Bronchial epithelial cell (primary cell): ENCODE measurements around the gene PEX14. TPM values are rescaled to one million over a fixed set of nuclear protein-coding genes. Genes with fewer than 3 reads are reported as not detected.

Experiments used
- DNase-seq: peaks from one replicate; pipeline ENCODE4 v3.0.0-alpha.2; 2010; ENCODE audit warnings: low read depth
- FAIRE-seq: peaks from 2 replicates; lab custom pipeline; 2011; peaks lifted over from hg19 to GRCh38; lab: Jason Lieb, UNC
- H3K27me3 ChIP-seq: 2 replicates; pipeline ENCODE4 v1.5.1; 2011; ENCODE audit warnings: low read length; ENCODE audit not compliant: control insufficient read depth, insufficient read depth
- H3K36me3 ChIP-seq: 2 replicates; pipeline ENCODE4 v1.5.1; 2011; ENCODE audit warnings: low read length; ENCODE audit not compliant: control insufficient read depth, insufficient read depth
- H3K4me3 ChIP-seq: 2 replicates; pipeline ENCODE4 v1.5.1; 2011; ENCODE audit warnings: mild to moderate bottlenecking, low read depth, low read length, control low read depth
- CTCF ChIP-seq: IDR thresholded peaks from 2 replicates; pipeline ENCODE4 v1.5.1; 2011; ENCODE audit warnings: mild to moderate bottlenecking, moderate library complexity, low read length, control low read depth, inconsistent platforms; ENCODE audit not compliant: insufficient read depth, severe bottlenecking
- total RNA-seq: library from RNA; depleted of rRNA; stranded (reverse); fragments of >200 nt; gene quantifications from 2 replicates; pipeline ENCODE4 v1.2.1, GENCODE V29; 2014

Gene PEX14
- total RNA-seq, 1 donor from 2014 or later: 8.7 TPM

- FAIRE-seq (no peak), DNase-seq (peak; percentile 22)
- peak overlapping the region; percentile 95 for H3K4me3 ChIP-seq
- TF ChIP-seq CTCF: no peak
- H3K27me3 ChIP-seq: no peaks in the 10 kb centered on the region
- H3K36me3 ChIP-seq: no peaks in the 10 kb centered on the region
Measured at GRCh38 chr1:10431070-10431730, 43.5 kb upstream of the PEX14 start.

- Histone ChIP-seq H3K36me3 (no peaks in the 10 kb centered on the region), H3K4me3 (no peak overlapping the region), H3K27me3 (no peaks in the 10 kb centered on the region)
- FAIRE-seq (no peak), DNase-seq (no peak)
- TF ChIP-seq CTCF: no peak
Measured at GRCh38 chr1:10432910-10433700, 41.6 kb upstream of the PEX14 start.

GRCh38 chr1:10433790-10434189 lies 41.0 kb upstream of the PEX14 start:
- FAIRE-seq (no peak), DNase-seq (no peak)
- Histone ChIP-seq H3K4me3 (no peak overlapping the region), H3K36me3 (no peaks in the 10 kb centered on the region), H3K27me3 (no peaks in the 10 kb centered on the region)
- TF ChIP-seq CTCF: no peak

GRCh38 chr1:10434590-10434989 lies 40.2 kb upstream of the PEX14 start:
- TF ChIP-seq CTCF: no peak
- FAIRE-seq (no peak), DNase-seq (no peak)
- Histone ChIP-seq H3K27me3 (no peaks in the 10 kb centered on the region), H3K36me3 (no peaks in the 10 kb centered on the region), H3K4me3 (no peak overlapping the region)

- DNase-seq (no peak), FAIRE-seq (no peak)
- no peak overlapping the region for H3K4me3 ChIP-seq
- no peak for TF ChIP-seq CTCF
- H3K36me3 ChIP-seq: no peaks in the 10 kb centered on the region
- H3K27me3 ChIP-seq: no peaks in the 10 kb centered on the region
Measured at GRCh38 chr1:10437052-10437451, 37.7 kb upstream of the PEX14 start.
